Measurements from ENCODE around the gene THBS3.
"Not testable (repeated sequence)": the region's sequence is repeated elsewhere in the genome, so short reads cannot be mapped to it uniquely, and the experiment has no call there.

Gene THBS3

DNA sequence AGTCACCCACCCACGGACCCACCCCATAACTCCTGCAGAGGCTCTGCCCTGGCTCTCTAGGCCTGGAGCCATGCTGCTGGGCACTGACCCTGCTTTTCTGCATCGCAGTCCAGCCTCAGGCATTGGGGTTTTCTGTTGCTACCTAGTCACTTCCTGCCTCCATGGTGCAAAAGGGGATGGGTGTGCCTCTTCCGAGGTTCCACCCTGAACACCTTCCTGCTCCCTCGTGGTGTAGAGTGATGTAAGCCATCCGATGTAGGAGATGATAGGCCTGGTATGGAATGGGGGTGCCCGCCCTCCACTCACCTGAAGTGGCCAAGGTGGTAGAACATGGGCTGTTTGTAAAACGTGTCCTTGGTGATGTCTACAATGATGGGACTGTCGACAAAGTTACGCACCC, 27.7 kb upstream of the THBS3 start:
- in situ Hi-C loops (cut with HindIII; ENCODE audit: low sequenced_read_pairs), result not testable (repeated sequence)

DNA sequence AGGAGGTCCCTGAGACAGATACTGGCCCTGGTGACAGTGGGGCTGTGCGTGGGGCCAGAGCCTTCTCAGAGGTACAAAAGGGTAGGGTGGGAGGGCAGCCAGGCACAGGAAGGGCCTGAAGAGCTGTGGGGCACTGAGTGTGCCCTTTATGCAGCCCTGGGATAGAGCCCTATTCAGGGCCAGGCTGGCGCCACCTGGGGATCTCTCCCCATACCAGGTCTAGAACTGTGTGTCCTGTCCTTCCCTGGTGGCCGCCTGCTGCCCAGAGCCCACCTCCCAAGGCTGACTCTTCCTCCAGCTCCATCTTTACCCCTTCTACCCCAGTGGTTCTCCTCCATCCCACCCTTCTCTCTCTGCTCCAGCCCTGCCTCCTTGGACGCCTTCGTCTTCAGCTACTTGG, 25.8 kb upstream of the THBS3 start:
- in situ Hi-C loops (cut with HindIII; ENCODE audit: low sequenced_read_pairs), result not testable (repeated sequence)

DNA sequence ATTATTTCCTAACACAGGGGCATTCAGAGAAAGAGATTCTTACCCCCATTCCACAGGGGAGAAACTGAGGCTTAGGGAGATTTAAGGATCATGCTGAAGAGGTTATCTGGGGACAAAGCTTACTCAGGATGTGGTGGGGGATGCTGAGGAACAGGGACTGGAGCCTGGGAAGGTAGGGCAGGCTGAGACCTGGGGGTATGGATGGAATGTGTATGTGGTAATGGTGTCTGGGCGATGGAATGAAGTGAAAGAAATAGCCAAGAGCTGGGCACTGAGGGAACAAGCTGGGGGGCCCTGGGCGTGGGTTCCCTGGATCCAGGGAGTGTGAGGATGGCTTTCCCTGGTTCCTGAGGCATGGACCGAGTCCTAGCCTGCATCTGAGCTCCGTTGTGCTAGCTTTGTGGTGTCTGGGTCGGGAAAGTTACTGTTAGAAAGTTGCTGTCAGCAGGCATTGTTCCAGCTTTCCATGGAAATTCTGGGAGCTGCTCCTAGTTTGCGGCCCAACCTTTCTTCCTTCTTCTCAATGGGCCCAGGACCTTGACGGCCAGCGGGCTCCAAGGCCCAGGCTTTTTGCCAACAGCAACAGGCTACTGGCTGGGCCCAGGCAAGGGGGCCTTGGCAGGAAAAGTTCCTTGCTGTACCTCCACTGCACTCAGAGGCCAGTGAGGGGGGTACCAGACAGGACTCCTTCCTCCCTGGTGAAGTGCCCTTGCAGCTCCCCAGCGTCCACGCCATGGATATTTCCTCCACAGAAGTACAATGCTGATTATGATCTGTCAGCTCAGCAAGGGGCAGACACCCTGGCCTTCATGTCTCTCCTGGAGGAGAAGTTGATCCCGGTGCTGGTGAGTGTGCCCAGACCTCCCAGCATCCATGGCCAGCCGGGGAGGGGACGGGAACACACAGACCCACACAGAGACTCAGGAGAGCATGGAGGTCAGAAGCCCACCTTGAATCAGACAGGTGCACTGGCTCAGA, 24.6 kb upstream of the THBS3 start:
- in situ Hi-C loops (cut with HindIII; ENCODE audit: low sequenced_read_pairs), result not testable (repeated sequence)

DNA sequence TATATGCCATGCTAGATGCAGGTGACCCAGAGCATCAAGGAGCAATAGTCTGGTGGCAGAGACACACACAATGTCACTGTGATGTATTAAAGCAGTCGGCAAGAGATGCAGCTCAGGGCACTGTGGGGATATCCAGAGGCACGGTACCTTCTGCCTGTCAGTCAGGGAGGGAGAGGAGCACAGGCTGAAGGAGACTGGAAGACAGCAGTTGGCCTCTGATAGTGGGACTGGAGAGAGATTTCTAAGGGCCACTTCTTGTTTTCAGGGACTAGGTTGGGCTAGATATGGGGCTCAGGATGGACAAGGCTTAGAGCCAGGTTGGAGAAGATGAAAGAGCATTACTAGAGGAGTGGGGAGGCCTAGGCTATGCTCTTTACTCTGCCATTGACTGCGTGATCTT, 23.6 kb upstream of the THBS3 start:
- in situ Hi-C loops (cut with HindIII; ENCODE audit: low sequenced_read_pairs), result not testable (repeated sequence)

DNA sequence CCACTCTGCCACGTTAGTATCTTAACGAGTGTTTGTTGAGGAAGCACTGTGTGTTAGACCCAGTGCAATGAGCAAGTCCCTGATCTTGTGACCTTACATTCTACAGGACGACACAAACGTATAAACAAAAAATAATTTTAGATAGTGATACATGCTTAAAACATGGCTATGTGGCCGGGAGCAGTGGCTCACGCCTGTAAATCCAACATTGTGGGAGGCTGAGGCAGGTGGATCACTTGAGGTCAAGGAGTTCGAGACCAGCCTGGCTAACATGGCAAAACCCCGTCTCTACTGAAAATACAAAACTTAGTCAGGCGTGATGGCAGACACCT, 20.4 kb upstream of the THBS3 start:
- in situ Hi-C loops (cut with HindIII; ENCODE audit: low sequenced_read_pairs), result no loop called here

DNA sequence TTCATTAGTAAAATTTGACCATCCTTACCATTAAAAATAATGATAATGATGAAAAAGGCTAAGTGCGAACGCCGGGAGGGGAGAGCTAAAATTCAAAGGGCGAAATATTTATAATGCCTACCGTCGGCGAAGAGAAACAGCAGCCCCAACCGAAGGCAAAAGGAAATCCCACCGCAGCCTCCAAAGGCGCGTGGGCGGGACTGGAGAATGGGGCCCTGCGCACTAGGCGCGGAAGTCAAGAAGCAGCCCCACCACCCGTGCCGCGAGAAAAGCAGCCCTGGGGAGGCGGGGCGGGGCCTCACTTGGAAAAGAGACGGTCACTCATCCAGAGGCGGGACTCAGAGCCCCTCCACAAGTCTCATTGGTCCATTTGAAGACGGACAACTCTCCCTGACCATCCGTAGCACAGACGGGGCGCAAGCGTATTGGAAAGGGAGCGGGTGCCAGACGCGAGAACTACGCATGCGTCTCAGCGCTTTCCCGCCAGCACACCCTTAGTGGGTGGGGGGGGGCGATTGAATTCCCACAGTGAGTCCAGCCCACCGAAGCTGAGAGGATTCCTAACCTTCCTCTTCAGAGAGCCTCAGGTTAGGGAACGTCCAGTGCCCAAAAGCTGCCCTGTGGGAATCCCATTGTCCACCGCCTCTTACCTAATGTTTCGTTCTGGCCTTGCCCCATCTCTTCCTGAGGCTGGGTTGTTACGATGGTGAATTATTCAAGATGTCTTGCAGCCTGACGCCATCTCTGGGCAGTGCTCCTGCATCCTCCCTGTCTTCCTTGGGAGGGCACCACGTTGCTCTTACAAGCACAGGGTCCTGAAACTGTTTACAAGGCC, 19.8 kb upstream of the THBS3 start:
- in situ Hi-C loops (cut with HindIII; ENCODE audit: low sequenced_read_pairs), result no loop called here

DNA sequence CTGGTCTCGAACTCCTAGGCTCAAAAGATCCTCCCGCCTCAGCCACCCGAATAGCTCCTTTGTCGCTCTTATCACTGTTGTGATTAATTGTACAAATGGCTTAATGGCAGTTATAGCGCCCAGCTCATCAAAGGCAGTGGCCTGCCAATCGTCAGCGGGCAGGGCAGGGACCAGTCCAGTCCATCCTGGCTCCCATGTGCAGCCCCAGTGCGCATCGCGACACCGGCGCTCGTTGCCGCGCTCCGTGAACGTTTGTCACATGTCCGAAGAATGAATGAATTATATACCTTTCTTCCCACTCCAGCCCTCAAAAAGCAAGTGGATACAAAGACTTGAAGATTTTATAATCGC, 19.2 kb upstream of the THBS3 start:
- in situ Hi-C loops (cut with HindIII; ENCODE audit: low sequenced_read_pairs), result no loop called here

DNA sequence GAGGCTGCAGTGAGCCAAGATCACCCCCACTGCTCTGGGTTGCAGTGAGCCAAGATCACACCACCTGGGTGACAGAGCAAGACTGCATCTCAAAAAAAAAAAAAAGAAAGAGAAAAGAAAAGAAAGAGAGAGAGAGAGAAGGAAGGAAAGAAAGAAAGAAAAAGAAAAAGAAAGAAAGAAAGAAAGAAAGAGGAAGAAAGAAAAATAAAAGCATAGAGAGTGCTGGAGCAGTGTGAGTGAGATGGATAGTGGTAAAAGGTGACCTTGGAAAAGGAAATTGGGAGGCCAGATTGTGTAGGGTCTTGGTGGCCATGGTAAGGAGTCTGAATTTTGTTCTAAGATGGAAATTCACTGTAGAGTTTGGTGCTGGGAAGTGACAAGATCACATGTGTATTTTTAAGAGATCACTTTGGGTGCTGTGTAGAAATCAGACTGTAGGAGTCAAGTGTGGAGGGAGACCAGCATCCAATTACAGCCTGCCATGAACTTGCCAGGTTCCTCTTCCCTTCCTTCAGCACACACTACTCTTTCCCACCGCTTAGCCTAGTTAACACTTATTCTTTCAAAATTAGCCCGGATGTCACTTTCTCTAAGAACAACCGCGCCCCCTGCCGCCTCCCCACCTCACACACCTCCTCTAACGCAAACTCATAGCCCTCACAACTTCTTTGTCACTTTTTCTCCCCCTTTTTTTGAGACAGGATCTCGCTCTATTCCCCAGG, 18.7 kb upstream of the THBS3 start:
- in situ Hi-C loops (cut with HindIII; ENCODE audit: low sequenced_read_pairs), result no loop called here

DNA sequence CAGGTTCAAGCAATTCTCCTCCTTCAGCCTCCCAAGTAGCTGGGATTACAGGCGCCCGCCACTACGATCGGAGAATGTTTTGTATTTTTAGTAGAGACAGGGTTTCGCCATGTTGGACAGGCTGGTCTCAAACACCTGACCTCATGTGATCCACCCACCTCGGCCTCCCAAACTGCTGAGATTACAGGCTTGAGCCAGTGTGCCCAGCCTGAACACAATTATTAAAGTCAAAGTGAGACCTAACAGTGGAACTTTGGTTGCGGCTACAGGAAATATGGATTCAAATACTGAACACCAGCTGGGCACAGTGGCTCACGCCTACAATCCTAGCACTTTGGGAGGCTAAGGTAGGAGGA, 17.7 kb upstream of the THBS3 start:
- in situ Hi-C loops (cut with HindIII; ENCODE audit: low sequenced_read_pairs), result not testable (repeated sequence)

DNA sequence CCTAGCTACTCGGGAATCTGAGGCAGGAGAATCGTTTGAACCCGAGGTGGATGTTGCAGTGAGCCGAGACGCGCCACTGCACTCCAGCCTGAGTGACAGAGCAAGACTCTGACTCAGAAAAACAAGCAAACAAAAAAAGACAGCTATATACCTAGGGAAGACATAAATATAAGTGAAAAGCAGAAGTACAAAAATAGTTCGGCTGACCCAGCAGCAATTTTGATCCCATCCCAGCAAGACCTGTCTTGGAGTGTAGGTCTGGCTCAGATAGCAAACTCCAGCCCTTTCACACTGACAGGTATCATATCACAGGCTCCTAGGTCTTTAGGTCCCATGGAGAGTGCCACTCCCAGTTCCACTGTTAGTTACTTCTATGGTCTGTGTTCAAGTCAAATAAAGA, 15.3 kb upstream of the THBS3 start:
- in situ Hi-C loops (cut with HindIII; ENCODE audit: low sequenced_read_pairs), result no loop called here

DNA sequence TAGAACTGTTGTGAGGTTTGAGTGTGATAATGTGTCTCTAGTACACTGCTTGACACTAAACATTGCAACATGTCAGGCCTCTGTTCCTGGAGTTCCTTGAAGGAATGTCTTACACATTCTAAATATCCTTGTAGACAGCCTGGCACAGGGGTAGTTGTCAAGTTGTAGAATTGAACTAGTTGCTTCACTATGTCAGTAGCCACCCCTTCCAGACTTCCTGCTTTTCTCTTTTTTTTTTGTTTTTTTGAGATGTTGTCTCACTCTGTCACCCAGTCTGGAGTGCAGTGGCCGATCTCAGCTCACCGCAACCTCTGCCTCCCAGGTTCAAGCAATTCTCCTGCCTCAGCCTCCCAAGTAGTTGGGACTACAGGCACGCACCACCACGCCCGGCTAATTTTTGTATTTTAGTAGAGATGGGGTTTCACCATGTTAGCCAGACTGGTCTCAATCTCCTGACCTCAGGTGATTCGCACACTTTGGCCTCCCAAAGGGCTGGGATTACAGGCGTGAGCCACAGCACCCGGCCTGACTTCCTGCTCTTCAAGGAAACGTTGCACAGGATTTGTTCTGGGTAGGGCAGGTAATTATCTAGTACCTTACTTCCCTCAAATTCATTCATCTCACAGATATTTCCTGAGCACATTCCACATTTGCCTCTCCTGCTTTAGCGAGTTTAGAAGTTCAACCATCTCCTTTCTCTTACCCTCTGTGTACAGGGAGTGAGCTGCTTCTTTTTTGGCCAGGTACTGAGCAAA, 12.7 kb upstream of the THBS3 start:
- in situ Hi-C loops (cut with HindIII; ENCODE audit: low sequenced_read_pairs), result not testable (repeated sequence)

DNA sequence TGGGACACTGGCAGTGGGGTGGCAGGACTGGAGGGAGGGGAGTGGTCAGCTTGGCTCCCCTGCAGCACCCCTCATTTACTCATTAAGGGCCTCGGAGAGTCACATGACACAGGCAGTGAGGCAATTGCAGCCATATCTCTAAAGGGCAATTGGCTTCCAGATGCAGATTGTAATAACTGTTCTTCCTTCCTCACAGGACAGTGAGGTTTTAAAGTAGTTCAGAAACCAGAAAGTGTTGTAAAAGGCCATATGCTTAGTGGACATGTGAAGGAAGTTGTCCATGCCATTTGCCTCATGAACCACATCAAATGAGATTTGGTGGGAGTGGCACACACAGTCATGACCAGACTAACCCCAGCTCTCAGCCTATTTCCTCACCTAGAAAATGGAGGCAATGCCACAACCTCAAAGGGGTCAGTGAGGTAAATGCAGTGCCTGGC, 11.9 kb upstream of the THBS3 start:
- in situ Hi-C loops (cut with HindIII; ENCODE audit: low sequenced_read_pairs), result no loop called here

DNA sequence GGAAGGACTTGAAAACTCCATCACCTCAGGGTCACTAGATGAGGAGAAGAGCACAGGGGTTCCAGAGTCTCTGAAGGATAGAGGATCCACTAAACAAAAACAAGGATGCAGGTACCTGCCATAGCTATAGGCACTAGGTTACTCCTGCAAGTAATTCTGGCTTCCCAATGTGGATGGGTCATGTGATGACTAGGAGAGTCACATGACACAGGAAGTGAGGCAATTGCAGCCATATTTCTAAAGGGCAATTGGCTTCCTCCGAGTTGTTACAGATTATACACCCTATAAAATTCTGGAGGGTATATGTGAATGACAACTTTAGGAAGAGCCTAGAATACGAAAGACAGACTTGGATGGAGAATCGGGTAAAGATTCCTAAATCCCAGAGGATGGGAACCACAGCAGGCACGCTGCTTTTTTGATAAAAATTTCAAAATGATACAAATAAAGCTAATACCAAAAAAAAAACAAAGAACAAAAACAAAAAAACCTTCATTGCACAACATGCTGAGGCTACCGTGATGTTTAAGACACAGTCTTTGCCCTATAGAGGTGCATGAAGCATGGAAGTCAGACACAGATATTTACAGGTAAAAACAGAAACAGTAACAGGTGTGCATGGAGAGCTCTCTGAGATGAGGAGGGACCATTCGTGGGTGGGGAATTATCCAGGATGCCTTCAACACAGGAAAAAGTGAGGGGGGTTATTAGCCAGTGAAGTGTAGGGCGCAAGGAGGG, 11.3 kb upstream of the THBS3 start:
- in situ Hi-C loops (cut with HindIII; ENCODE audit: low sequenced_read_pairs), result no loop called here

DNA sequence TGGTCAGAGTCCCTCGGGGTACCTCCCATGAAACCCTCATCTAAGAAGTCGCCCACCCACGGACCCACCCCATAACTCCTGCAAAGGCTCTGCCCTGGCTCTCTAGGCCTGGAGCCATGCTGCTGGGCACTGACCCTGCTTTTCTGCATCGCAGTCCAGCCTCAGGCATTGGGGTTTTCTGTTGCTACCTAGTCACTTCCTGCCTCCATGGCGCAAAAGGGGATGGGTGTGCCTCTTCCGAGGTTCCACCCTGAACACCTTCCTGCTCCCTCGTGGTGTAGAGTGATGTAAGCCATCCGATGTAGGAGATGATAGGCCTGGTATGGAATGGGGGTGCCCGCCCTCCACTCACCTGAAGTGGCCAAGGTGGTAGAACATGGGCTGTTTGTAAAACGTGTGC, 7.0 kb upstream of the THBS3 start:
- in situ Hi-C loops (cut with HindIII; ENCODE audit: low sequenced_read_pairs), result not testable (repeated sequence)

DNA sequence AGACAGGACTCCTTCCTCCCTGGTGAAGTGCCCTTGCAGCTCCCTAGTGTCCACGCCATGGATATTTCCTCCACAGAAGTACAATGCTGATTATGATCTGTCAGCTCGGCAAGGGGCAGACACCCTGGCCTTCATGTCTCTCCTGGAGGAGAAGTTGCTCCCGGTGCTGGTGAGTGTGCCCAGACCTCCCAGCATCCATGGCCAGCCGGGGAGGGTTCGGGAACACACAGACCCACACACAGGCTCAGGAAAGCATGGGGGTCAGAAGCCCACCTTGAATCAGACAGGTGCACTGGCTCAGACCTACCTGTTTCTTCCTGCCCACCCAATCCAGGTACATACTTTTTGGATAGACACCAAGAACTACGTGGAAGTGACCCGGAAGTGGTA, 4.3 kb upstream of the THBS3 start:
- in situ Hi-C loops (cut with HindIII; ENCODE audit: low sequenced_read_pairs), result not testable (repeated sequence)

DNA sequence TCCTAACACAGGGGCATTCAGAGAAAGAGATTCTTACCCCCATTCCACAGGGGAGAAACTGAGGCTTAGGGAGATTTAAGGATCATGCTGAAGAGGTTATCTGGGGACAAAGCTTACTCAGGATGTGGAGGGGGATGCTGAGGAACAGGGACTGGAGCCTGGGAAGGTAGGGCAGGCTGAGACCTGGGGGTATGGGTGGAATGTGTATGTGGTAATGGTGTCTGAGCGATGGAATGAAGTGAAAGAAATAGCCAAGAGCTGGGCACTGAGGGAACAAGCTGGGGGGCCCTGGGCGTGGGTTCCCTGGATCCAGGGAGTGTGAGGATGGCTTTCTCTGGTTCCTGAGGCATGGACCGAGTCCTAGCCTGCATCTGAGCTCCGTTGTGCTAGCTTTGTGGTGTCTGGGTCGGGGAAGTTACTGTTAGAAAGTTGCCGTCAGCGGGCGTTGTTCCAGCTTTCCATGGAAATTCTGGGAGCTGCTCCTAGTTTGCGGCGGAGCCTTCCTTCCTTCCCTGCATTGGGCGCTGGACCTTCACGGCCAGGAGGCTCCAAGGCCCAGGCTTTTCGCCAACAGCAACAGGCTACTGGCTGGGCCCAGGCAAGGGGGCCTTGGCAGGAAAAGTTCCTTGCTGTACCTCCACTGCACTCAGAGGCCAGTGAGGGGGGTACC, 3.8 kb upstream of the THBS3 start:
- in situ Hi-C loops (cut with HindIII; ENCODE audit: low sequenced_read_pairs), result not testable (repeated sequence)

DNA sequence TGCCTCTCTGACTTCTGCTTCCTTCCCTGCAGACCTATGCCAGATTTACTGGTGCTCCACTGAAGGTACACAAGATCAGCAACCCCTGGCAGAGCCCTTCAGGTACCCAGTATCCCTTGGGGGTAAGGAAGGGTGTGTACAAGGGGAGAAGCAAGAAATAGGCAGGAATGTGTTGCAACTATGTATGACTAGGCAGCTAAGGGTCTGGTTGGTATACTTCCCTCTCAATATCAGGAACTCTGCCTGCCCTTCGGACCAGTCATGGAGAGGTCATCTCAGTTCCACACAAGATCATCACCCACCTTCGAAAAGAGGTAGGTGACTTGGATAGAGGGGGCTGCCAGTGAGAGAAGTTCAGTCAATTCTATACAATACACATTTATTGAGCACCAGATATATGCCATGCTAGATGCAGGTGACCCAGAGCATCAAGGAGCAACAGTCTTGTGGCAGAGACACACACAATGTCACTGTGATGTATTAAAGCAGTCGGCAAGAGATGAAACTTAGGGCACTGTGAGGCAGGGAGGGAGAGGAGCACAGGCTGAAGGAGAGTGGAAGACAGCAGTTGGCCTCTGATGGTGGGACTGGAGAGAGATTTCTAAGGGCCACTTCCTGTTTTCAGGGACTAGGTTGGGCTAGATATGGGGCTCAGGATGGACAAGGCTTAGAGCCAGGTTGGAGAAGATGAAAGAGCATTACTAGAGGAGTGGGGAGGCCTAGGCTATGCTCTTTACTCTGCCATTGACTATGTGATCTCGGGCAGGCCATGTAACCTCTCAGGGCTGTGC, 2.8 kb upstream of the THBS3 start:
- in situ Hi-C loops (cut with HindIII; ENCODE audit: low sequenced_read_pairs), result no loop called here

DNA sequence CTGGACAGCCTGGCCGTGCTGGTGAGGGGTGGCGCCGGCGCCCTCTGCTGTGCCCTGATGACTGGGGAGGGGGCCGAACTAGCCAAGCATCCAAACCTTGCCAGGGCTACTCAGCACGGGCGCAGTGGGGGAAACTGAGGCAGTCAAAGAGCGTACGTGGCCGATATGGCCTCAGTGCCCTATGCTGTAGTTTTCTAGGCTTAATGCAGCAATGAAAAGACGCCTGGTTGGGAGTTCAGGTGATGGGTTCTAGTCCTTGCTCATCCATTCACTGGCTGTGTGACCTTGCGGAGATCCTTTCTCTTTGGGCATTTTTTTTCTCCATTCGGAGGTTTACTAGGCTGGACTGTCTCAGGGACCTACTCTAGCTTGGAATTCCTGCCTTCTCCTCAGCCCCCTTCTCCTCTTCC, 1.6 kb upstream of the THBS3 start:
- in situ Hi-C loops (cut with HindIII; ENCODE audit: low sequenced_read_pairs), result no loop called here

Measured in endothelial cell of hepatic sinusoid (primary cell).